Central memory CD8-positive, alpha-beta T cell (primary cell): ENCODE results near the gene G6PC1.
"Not testable (repeated sequence)": the region's sequence is repeated elsewhere in the genome, so short reads cannot be mapped to it uniquely, and the experiment has no call there.

Experiments used
- ATAC-seq: fragments of 150-1000 bp; cut with Tn5 transposase; replicated peaks from 2 replicates; pipeline ENCODE4 v1.10.0; 2022; ENCODE audit warnings: mild to moderate bottlenecking, moderate FRiP score, moderate number of reproducible peaks; ENCODE audit not compliant: poor library complexity, severe bottlenecking; ENCODE audit errors: extremely low read depth
- DNase-seq, 2 donors: peaks; one replicate each; pipeline ENCODE4 v3.0.0; 2021; ENCODE audit warnings: low spot score in 2 of 2
- H3K27ac Mint-ChIP-seq: one replicate; pipeline ENCODE4 v1.8.0; 2022; ENCODE audit warnings: low read depth, mild to moderate bottlenecking, moderate library complexity, mixed read lengths
- H3K27me3 Mint-ChIP-seq: one replicate; pipeline ENCODE4 v1.8.0; 2022; ENCODE audit warnings: mixed read lengths
- H3K36me3 Mint-ChIP-seq: one replicate; pipeline ENCODE4 v1.8.0; 2022; ENCODE audit warnings: mild to moderate bottlenecking, moderate library complexity, mixed read lengths; ENCODE audit not compliant: insufficient read depth
- H3K4me1 Mint-ChIP-seq: one replicate; pipeline ENCODE4 v1.8.0; 2022; ENCODE audit warnings: mixed read lengths
- H3K4me3 Mint-ChIP-seq: one replicate; pipeline ENCODE4 v1.8.0; 2022; ENCODE audit warnings: mild to moderate bottlenecking, moderate library complexity, mixed read lengths
- H3K9me3 Mint-ChIP-seq: one replicate; pipeline ENCODE4 v1.8.0; 2022; ENCODE audit warnings: mixed read lengths

The G6PC1 gene

DNA sequence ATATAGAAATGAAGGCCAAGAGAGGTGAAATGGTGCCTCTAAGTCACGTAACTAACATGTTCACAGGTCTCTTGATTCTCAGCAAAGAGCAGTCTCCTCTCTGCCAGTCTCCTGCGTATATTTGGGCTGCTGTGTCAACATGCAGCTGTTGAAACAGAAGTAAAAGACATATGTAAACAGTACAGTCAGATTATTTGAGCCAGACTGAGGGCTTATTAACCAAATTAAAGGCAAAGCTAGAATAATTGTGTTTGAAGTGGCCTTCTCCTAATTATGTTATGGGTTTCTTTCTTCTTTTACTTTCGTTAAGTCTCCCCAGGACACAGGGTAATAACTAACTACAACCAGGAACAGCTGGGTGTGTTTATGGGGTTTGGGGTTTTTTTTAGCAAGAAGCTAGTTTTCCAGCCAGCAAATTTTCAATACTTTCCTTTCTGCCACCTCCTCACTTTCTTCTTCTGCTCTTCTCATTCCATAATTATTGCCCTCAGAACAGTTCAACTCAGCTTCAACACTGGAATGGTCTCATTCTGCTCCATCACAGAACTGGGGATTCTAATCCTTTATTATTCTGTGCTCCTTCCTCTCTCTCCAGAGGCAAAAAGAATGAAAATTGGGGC, 18.4 kb downstream of the G6PC1 start:
- no peak overlapping the region for H3K27ac Mint-ChIP-seq
- H3K36me3 Mint-ChIP-seq = no peaks in the 10 kb centered on the region
- no peak for DNase-seq
- no peaks in the 10 kb centered on the region for H3K4me1 Mint-ChIP-seq
- H3K4me3 Mint-ChIP-seq = no peak overlapping the region
- no peaks in the 10 kb centered on the region for H3K9me3 Mint-ChIP-seq
- peaks cover 47% of the 10 kb centered on the region for H3K27me3 Mint-ChIP-seq
- no peak for ATAC-seq

DNA sequence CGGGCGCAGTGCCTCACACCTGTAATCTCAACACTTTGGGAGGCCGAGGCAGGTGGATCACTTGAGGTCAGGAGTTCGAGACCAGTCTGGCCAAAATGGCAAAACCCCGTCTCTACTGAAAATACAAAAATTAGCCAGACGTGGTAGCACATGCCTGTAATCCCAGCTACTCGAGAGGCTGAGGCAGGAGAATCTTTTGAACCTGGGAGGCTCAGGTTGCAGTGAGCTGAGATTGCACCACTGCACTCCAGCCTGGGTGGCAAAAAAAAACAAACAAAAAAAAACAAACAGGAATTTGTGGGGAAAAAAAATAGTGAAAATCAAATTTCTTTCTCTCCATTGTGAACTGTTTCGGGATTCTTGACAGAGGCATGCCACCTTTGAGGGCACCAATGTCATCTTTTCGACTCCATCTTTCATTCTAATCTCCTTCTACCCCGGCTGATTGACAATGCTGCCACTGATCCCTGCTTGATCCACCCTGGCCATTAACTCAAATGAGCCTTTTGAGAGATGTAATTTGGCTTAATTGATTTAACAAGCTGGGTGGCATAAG, 19.0 kb downstream of the G6PC1 start:
- not testable (repeated sequence) for H3K36me3 Mint-ChIP-seq

GRCh38 chr17:42920106-42920900, 19.7 kb downstream of the G6PC1 start:
- H3K4me1 Mint-ChIP-seq = no peaks in the 10 kb centered on the region
- H3K9me3 Mint-ChIP-seq = no peaks in the 10 kb centered on the region
- no peak overlapping the region for H3K4me3 Mint-ChIP-seq
- H3K27me3 Mint-ChIP-seq = peaks cover 47% of the 10 kb centered on the region
- H3K36me3 Mint-ChIP-seq = no peaks in the 10 kb centered on the region
- DNase-seq = no peak
- ATAC-seq = no peak
- no peak overlapping the region for H3K27ac Mint-ChIP-seq

More for the DNA sequence above, 19.0 kb downstream of the G6PC1 start:
- not testable (repeated sequence) for H3K9me3 Mint-ChIP-seq, ATAC-seq, H3K27ac Mint-ChIP-seq, H3K4me1 Mint-ChIP-seq, H3K4me3 Mint-ChIP-seq, DNase-seq
- H3K27me3 Mint-ChIP-seq = peaks cover 47% of the 10 kb centered on the region

DNA sequence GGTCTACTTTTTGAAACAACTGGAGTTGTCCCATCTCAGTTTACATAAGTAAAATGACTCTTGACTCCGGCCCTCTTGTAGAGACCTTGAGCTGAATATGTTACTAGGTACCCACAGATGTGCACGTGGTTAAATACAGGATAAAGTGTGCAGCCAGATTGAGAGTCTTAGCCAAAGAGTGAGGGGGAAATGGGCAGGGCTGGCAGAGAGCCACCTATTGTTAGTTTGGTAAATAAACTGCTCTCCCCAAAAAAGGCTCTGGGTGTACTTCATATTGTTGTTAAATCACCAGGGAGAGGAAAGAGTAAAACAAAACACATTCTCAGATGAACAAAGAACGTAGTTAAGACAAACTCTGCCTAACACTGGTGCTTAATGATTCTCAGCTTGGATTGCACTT, 20.3 kb downstream of the G6PC1 start:
- Mint-ChIP-seq H3K27ac (no peak overlapping the region), H3K4me1 (no peaks in the 10 kb centered on the region), H3K36me3 (no peaks in the 10 kb centered on the region), H3K9me3 (no peaks in the 10 kb centered on the region), H3K4me3 (no peak overlapping the region), H3K27me3 (peaks cover 47% of the 10 kb centered on the region)
- DNase-seq (no peak), ATAC-seq (no peak)

DNA sequence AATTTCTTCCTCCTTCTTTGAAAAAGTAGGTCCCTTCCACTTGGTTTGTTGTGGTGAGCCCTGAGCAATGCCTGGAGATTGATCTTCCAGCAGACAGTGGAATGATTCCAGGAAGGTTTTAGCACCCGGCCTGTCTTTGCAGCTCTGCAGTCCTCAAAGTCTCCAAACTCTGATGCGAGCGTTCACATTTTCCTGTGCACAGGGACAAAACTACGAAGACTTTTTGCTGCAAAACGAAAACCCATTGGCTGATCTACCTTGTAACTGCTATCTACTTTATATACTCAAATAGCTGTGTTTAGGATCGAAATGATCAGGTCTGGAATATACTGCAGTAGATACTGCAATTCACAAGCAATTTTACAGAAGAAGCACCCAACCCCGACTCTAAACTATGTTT, 21.7 kb downstream of the G6PC1 start:
- peaks cover 45% of the 10 kb centered on the region for H3K27me3 Mint-ChIP-seq

DNA sequence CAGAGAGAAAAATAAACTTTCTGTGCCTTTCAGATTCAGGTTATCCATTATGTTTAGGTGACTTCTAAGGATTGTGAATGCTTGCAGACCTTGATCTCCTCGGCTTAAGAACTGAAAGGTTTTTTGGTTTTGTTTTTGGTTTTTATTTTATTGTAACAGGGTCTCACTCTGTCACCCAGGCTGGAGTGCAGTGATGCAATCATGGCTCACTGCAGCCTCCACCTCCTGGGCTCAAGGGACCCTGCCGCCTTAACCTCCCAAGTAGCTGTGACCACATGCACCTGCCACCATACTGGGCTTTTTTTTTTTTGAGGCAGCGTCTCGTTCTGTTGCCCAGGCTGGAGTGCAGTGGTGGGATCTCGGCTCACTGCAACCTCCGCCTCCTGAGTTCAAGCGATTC, 22.9 kb downstream of the G6PC1 start:
- not testable (repeated sequence) for DNase-seq, H3K4me1 Mint-ChIP-seq, H3K9me3 Mint-ChIP-seq, H3K27ac Mint-ChIP-seq, ATAC-seq, H3K4me3 Mint-ChIP-seq, H3K36me3 Mint-ChIP-seq
- H3K27me3 Mint-ChIP-seq = peaks cover 44% of the 10 kb centered on the region

More for the DNA sequence above, 21.7 kb downstream of the G6PC1 start:
- Mint-ChIP-seq H3K36me3 (no peaks in the 10 kb centered on the region), H3K9me3 (no peaks in the 10 kb centered on the region), H3K4me1 (no peaks in the 10 kb centered on the region), H3K27ac (no peak overlapping the region), H3K4me3 (no peak overlapping the region)
- DNase-seq = no peak
- no peak for ATAC-seq

DNA sequence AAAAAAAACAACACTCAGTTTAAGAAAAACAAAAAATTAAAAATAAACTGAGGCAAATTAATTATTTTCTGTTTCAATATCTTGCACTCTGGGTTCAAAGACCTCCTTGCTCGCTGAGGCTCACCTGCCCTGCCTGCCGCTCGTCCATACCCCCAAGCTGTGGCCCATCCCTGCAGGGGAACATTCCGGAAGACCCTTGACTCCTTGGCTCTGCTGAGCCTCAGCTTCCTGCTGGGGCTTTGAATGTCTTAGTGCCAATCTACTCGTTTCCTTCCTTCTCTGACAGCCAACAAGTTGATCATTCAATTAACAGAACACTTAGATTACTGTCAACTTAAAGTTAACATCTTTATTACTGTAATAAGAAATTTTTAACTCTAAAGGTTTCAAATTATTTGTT, 24.3 kb downstream of the G6PC1 start:
- DNase-seq (no peak), ATAC-seq (no peak)
- Mint-ChIP-seq H3K4me1 (no peaks in the 10 kb centered on the region), H3K36me3 (no peaks in the 10 kb centered on the region), H3K4me3 (no peak overlapping the region), H3K27ac (no peak overlapping the region), H3K27me3 (peaks cover 44% of the 10 kb centered on the region), H3K9me3 (no peaks in the 10 kb centered on the region)

DNA sequence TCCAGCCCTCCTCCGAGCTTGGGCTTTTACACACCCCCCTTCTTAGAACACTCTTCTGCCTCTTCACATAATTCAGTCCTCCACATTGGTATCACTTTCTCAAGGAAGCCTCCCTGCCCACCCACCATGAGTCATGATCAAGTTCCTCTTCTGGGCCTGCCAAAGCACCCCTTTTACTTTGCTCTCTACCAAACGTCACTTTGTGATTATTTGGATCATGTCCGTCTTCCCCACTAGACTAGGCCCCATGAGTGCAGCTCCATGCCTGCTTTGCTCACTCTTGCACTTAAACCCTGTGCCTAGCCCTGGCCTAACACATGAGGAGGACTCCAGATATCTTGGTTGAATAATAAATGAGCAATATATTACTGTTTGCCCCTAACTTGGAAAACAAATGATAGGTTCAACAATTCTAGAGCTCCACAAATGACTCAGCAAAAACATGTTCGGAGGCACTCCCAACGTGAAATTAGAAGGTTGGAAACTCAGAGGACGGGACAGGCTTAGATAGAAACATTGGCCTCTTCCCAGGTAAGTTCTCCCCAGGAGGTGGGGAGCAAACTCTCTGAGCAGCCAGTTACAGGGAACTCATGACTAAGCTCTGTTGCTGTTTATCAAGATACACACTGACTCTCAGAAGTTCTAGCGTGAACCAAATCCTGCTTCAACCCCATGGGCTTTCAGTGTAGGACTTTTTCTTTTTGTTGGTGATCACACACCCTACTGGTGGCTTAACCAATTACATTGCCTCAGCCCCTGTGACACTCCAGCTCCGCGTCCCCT, 28.3 kb downstream of the G6PC1 start:
- Mint-ChIP-seq H3K9me3 (no peaks in the 10 kb centered on the region), H3K36me3 (no peaks in the 10 kb centered on the region), H3K27ac (no peak overlapping the region), H3K4me3 (no peak overlapping the region), H3K4me1 (no peaks in the 10 kb centered on the region), H3K27me3 (peaks cover 17% of the 10 kb centered on the region)
- ATAC-seq = peak; percentile 36
- DNase-seq = no peak

DNA sequence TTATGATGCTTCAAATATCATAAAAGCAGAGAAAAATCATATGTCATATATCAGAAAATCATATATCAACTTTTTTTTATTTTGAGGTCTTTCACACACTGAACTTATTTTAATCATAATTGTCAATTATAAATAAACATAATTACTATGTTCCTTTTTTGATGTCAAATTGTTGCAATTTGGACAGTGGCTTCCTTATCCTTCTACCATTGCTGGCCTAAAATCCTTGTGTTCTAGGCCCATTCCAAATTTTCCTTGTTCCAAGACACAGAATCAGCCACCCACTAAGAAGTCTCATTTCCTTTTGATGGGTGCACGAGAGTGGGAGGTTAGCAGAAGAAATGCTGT, 28.9 kb downstream of the G6PC1 start:
- DNase-seq (no peak), ATAC-seq (no peak)
- H3K27ac Mint-ChIP-seq = no peak overlapping the region
- no peak overlapping the region for H3K4me3 Mint-ChIP-seq
- peaks cover 23% of the 10 kb centered on the region for H3K27me3 Mint-ChIP-seq
- H3K36me3 Mint-ChIP-seq = no peaks in the 10 kb centered on the region
- H3K9me3 Mint-ChIP-seq = no peaks in the 10 kb centered on the region
- no peaks in the 10 kb centered on the region for H3K4me1 Mint-ChIP-seq

DNA sequence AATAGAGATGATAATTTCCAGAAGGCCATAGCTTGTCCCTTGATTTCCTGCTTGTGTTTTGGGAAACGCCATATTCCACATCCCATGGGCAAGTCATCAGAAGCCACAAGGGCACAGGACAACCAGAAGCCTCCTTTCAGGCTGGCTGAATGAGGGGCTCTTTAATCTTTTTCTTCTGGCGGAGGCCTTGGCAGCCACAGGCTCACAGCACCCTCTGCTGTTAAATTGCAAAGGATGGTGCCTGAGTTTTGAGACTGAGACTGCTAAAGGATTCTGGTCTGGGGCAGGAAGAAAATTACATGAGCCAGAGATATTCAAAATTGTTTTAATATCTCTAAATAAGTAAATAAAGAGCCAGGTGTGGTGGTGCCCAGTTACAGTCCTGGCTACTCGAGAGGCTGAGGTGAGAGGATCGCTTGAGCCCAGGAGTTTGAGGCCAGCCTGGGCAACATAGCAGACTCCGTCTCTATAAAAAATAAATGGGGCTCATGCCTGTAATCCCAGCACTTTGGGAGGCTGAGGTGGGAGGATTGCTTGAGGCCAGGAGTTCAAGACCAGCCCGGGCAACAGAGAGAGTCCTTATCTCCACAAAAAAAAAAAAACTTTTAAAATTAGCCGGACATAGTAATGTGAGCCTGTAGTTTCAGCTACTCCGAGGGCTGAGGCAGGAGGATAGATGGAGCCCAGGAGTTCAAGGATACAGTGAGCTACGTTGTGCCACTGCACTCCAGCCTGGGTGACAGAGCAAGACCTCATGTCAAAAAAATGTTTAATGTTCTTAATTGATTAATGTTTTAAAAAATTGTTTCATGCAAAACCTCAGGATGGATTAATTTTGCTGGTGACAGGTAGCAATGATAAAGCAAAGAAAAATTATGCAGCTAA, 37.4 kb downstream of the G6PC1 start:
- H3K27me3 Mint-ChIP-seq = peaks cover 14% of the 10 kb centered on the region
- H3K9me3 Mint-ChIP-seq = no peaks in the 10 kb centered on the region
- no peak overlapping the region for H3K27ac Mint-ChIP-seq
- no peak for ATAC-seq
- H3K36me3 Mint-ChIP-seq = no peaks in the 10 kb centered on the region
- H3K4me3 Mint-ChIP-seq = no peak overlapping the region
- no peak for DNase-seq
- H3K4me1 Mint-ChIP-seq = no peaks in the 10 kb centered on the region

DNA sequence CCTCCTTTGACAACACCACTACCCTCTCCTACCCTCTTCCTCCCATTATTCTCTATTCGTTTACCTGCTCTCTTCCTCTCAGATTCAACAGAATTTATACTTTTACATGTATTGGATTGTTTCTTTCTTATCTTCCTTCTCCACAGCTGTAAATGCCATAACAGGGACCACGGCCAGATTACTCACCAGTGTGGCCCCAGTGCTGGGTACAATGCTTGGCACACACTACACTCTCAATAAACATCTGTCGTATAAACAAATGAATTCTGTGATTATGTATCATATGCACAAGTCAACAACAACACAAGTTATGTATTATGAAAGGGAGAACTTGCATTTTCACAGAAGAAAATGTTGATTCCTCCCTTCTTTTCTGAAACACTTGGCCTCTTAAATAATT, 43.6 kb downstream of the G6PC1 start:
- Mint-ChIP-seq H3K4me1 (no peaks in the 10 kb centered on the region), H3K9me3 (no peaks in the 10 kb centered on the region), H3K4me3 (no peak overlapping the region), H3K27ac (no peak overlapping the region), H3K27me3 (no peaks in the 10 kb centered on the region), H3K36me3 (peaks cover 11% of the 10 kb centered on the region)
- DNase-seq (no peak), ATAC-seq (no peak)

DNA sequence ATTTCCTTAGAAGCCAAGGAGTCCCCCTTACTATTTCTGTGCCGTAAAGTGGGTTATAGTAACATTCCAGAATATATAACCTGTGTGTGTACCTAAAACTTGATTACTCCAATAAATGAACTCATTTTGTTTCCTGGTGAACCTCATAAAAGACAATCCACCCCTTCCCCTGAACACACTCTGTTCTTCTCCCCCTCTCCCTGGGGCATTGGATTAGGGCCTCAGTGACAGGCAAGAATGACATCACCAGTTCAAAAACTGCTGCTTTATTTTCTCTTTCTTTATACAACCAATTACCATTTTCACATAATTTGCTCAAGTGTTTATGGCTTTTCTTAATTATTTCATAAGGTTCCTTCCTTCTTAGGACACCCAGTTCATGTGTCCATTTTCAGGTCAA, 46.2 kb downstream of the G6PC1 start:
- Mint-ChIP-seq H3K27ac (no peak overlapping the region), H3K27me3 (no peaks in the 10 kb centered on the region), H3K4me3 (no peak overlapping the region), H3K36me3 (peaks cover 25% of the 10 kb centered on the region), H3K9me3 (no peaks in the 10 kb centered on the region), H3K4me1 (no peaks in the 10 kb centered on the region)
- no peak for DNase-seq
- no peak for ATAC-seq
